Measurements from ENCODE around the gene KRTAP4-5. TPM values are rescaled to one million over a fixed set of nuclear protein-coding genes. Genes with fewer than 3 reads are reported as not detected.
"Not testable (repeated sequence)": the region's sequence is repeated elsewhere in the genome, so short reads cannot be mapped to it uniquely, and the experiment has no call there.

The KRTAP4-5 gene
- total RNA-seq, 2 donors from 2014 or later, result not detected

DNA sequence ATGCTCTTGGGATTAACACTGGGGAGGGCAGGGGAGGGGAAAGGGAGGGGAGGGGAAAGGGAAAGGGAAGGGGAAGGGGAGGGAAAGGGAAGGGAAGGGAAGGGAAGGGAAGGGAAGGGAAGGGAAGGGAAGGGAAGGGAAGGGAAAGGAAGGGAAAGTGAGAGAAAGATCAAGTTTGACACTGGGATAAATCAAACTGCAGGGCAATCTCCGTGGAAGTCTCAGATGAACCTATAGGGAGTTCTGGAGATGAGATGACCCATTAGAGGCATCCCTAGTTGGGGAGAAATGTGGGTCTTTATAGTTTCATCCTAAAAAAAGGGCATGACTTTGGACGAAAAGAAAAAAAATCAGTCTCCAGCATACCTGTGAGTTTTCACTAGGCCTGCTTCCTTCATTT is 27.9 kb downstream of the KRTAP4-5 start:
- no peak overlapping the region for H3K27ac Mint-ChIP-seq
- no peak overlapping the region for H3K4me3 ChIP-seq (ENCODE audit: low read length)
- H3K36me3 ChIP-seq (ENCODE audit: control insufficient read depth, insufficient read depth, low read length), result no peaks in the 10 kb centered on the region
- DNase-seq, result no peak
- peaks cover 4% of the 10 kb centered on the region for H3K27me3 Mint-ChIP-seq (ENCODE audit: insufficient read depth)
- TF ChIP-seq, protein P1, sequence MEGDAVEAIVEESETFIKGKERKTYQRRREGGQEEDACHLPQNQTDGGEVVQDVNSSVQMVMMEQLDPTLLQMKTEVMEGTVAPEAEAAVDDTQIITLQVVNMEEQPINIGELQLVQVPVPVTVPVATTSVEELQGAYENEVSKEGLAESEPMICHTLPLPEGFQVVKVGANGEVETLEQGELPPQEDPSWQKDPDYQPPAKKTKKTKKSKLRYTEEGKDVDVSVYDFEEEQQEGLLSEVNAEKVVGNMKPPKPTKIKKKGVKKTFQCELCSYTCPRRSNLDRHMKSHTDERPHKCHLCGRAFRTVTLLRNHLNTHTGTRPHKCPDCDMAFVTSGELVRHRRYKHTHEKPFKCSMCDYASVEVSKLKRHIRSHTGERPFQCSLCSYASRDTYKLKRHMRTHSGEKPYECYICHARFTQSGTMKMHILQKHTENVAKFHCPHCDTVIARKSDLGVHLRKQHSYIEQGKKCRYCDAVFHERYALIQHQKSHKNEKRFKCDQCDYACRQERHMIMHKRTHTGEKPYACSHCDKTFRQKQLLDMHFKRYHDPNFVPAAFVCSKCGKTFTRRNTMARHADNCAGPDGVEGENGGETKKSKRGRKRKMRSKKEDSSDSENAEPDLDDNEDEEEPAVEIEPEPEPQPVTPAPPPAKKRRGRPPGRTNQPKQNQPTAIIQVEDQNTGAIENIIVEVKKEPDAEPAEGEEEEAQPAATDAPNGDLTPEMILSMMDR (conservative IDR thresholded peaks at IDR 0.05), result no peak
- no peaks in the 10 kb centered on the region for H3K4me1 ChIP-seq (ENCODE audit: control insufficient read depth, insufficient read depth, low read length)
- H3K27me3 ChIP-seq (ENCODE audit: control insufficient read depth, insufficient read depth, low read length, poor library complexity, severe bottlenecking), result no peaks in the 10 kb centered on the region
- no peaks in the 10 kb centered on the region for H3K4me1 Mint-ChIP-seq
- no peaks in the 10 kb centered on the region for H3K36me3 Mint-ChIP-seq (ENCODE audit: low read depth)
- H3K9me3 Mint-ChIP-seq, result peaks cover 4% of the 10 kb centered on the region
- peaks cover 4% of the 10 kb centered on the region for H3K9me3 ChIP-seq (ENCODE audit: control insufficient read depth, low read length)
- H3K27ac ChIP-seq (ENCODE audit: low read depth, low read length), result no peak overlapping the region
- H3K4me3 Mint-ChIP-seq, result no peak overlapping the region
- WGBS, 2 experiments (ENCODE audit: insufficient coverage in 1 of 2, insufficient read length in 1 of 2), result 88 to 100% methylated on average over 1 to 2 of the region's 2 CpGs
- no peak overlapping the region for H3K9ac ChIP-seq (ENCODE audit: extremely low read depth, low read length, poor library complexity, severe bottlenecking)

DNA sequence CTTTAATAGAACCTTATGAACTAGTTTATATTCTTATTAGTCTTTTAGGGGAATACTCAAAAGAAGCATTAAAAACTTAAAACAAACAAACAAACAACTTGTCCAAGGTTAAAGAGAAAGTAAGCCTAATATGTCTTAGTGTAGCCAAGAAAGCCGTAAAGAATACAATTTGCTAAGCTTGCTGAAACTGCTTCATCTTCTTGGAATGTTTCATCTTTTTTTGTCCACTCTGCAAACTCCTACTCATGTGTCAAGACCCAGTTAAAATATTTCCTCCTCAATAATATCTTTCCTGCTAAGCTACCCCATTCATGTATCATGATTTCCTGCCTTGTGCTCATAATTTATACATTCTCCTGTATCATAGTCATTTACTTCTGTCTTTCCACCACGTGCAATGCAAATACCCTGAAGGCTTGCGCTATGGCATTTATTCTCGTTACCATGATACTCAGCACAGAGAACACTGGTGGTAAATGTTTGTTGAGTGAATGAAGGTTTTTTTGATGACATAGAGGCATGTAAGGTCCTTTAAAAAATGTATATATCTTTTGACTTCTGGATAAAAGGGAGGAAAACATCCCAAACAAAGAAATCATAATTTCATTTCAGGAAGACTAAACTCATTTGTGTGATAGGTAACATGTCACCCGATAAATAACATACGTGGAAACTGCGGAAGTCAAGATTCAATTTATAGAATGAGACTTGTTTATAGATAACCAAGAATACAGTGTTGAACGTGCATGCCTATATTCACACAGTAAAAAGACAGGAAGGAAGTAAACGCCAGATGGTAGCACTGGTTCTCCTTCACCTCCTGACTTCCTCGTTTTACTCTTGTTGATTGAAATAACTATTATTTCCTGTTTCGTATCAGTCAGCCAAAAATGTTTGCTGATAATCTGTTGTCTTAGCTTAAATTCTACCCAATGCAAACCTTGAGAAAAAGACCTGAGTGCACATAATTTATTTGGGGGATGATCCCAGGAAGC is 29.6 kb downstream of the KRTAP4-5 start:
- not testable (repeated sequence) for DNase-seq; H3K27me3 ChIP-seq (ENCODE audit: control insufficient read depth, insufficient read depth, low read length, poor library complexity, severe bottlenecking); H3K27ac Mint-ChIP-seq; H3K9me3 ChIP-seq (ENCODE audit: control insufficient read depth, low read length); H3K9ac ChIP-seq (ENCODE audit: extremely low read depth, low read length, poor library complexity, severe bottlenecking); H3K36me3 ChIP-seq (ENCODE audit: control insufficient read depth, insufficient read depth, low read length); H3K4me3 Mint-ChIP-seq; H3K4me1 ChIP-seq (ENCODE audit: control insufficient read depth, insufficient read depth, low read length); H3K4me1 Mint-ChIP-seq; H3K4me3 ChIP-seq (ENCODE audit: low read length); H3K9me3 Mint-ChIP-seq; H3K27me3 Mint-ChIP-seq (ENCODE audit: insufficient read depth); H3K36me3 Mint-ChIP-seq (ENCODE audit: low read depth); H3K27ac ChIP-seq (ENCODE audit: low read depth, low read length)
- WGBS, 2 experiments (ENCODE audit: insufficient coverage in 1 of 2, insufficient read length in 1 of 2), result 89 to 94% methylated on average over 3 to 11 of the region's 11 CpGs

DNA sequence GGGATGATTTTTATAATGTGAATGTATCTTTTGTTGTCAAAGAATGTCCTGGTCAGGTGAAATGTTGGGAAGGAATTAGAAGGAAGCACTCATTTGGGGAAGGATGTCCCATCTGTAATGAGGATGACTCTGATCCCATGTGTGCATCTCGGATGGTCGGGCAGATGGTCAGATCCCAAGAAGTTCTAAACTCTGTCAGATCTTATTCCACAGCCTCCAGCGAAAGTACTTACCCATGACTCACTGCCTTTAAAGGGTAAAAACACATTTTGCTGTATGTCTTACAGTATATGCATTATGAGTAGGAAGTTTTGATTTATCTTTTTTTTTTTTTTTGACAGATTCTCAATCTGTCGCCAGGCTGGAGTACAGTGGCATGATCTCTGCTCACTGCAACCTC is 30.9 kb downstream of the KRTAP4-5 start:
- Histone ChIP-seq H3K27ac (ENCODE audit: low read depth, low read length) (no peak overlapping the region), H3K4me1 (ENCODE audit: control insufficient read depth, insufficient read depth, low read length) (no peaks in the 10 kb centered on the region), H3K27me3 (ENCODE audit: control insufficient read depth, insufficient read depth, low read length, poor library complexity, severe bottlenecking) (no peaks in the 10 kb centered on the region), H3K4me3 (ENCODE audit: low read length) (no peak overlapping the region), H3K9me3 (ENCODE audit: control insufficient read depth, low read length) (no peaks in the 10 kb centered on the region), H3K36me3 (ENCODE audit: control insufficient read depth, insufficient read depth, low read length) (no peaks in the 10 kb centered on the region), H3K9ac (ENCODE audit: extremely low read depth, low read length, poor library complexity, severe bottlenecking) (no peak overlapping the region)
- H3K4me1 Mint-ChIP-seq, result no peaks in the 10 kb centered on the region
- TF ChIP-seq, protein P1 (conservative IDR thresholded peaks at IDR 0.05), result no peak
- DNase-seq, result no peak
- H3K27ac Mint-ChIP-seq, result no peak overlapping the region
- WGBS, 2 experiments (ENCODE audit: insufficient coverage in 1 of 2, insufficient read length in 1 of 2), result 94 to 100% methylated on average over 1 to 4 of the region's 4 CpGs
- H3K36me3 Mint-ChIP-seq (ENCODE audit: low read depth), result no peaks in the 10 kb centered on the region
- H3K27me3 Mint-ChIP-seq (ENCODE audit: insufficient read depth), result peaks cover 8% of the 10 kb centered on the region
- H3K9me3 Mint-ChIP-seq, result peaks cover 6% of the 10 kb centered on the region
- no peak overlapping the region for H3K4me3 Mint-ChIP-seq

- H3K36me3 Mint-ChIP-seq (ENCODE audit: low read depth); H3K27ac ChIP-seq (ENCODE audit: low read depth, low read length): not testable (repeated sequence)
- 81 to 100% methylated on average over 5 to 10 of the region's 10 CpGs for WGBS, 2 experiments (ENCODE audit: insufficient coverage in 1 of 2, insufficient read length in 1 of 2)
Measured at GRCh38 chr17:41117846-41118386, 31.7 kb downstream of the KRTAP4-5 start, which contains the start of gene KRTAP4-11. Gene KRTAP4-11, minus strand, starts transcription at chr17:41118373. Its CDS starts 58 bp downstream, at chr17:41118315.

More at GRCh38 chr17:41117846-41118386, 31.7 kb downstream of the KRTAP4-5 start, which contains the start of gene KRTAP4-11:
- not testable (repeated sequence) for H3K4me1 ChIP-seq (ENCODE audit: control insufficient read depth, insufficient read depth, low read length); H3K36me3 ChIP-seq (ENCODE audit: control insufficient read depth, insufficient read depth, low read length); H3K9me3 ChIP-seq (ENCODE audit: control insufficient read depth, low read length); H3K4me3 ChIP-seq (ENCODE audit: low read length); H3K4me3 Mint-ChIP-seq; H3K27me3 Mint-ChIP-seq (ENCODE audit: insufficient read depth); DNase-seq; H3K27ac Mint-ChIP-seq; H3K9ac ChIP-seq (ENCODE audit: extremely low read depth, low read length, poor library complexity, severe bottlenecking); H3K27me3 ChIP-seq (ENCODE audit: control insufficient read depth, insufficient read depth, low read length, poor library complexity, severe bottlenecking); H3K4me1 Mint-ChIP-seq
- peaks cover 13% of the 10 kb centered on the region for H3K9me3 Mint-ChIP-seq

Measured in endodermal cell (in vitro differentiated cells).